K562 (cell line): ENCODE measurements around the gene TTYH2. TPM values are rescaled to one million over a fixed set of nuclear protein-coding genes. Genes with fewer than 3 reads are reported as not detected.

ENCODE experiments used
- ATAC-seq: fragments of 200-7000 bp; cut with Tn5 transposase; 3 replicates; pipeline ENCODE4 v1.9.1; 2020; ENCODE audit warnings: moderate library complexity
- BruUV-seq: library from RNA; stranded (reverse); fragments of 400-500 nt; replicated peaks from 2 replicates; lab custom pipeline; 2021; lab: Mats Ljungman, UMichigan
- CTCF ChIA-PET: fragments of 300-600 bp; formaldehyde crosslinking; extraction: SDS; loops from one replicate; lab custom pipeline; 2021; ENCODE audit warnings: low intra/inter-chr PET ratio; lab: Yijun Ruan, JAX
- POLR2A ChIA-PET: fragments of 300-600, 350-650 bp; sonication (Branson Sonifier 250); formaldehyde crosslinking; extraction: SDS; loops from one replicate; lab custom pipeline; 2021; ENCODE audit warnings: antibody characterized with exemption, inconsistent platforms; lab: Yijun Ruan, JAX
- DNase-seq, 4 experiments: peaks; one replicate each; pipeline versions ENCODE4 v3.0.0 to v3.0.0-alpha.2; 2011 to 2018; ENCODE audit warnings: low spot score in 3 of 4, mixed read lengths in 3 of 4; ENCODE audit errors: extremely low read depth in 1 of 4
- FAIRE-seq: peaks from 2 replicates; lab custom pipeline; 2011; peaks lifted over from hg19 to GRCh38; lab: Jason Lieb, UNC
- H2AFZ ChIP-seq: 2 replicates; pipeline ENCODE4 v1.6.0; 2011; ENCODE audit warnings: low read depth, low read length, control low read depth, inconsistent platforms
- H3K27ac ChIP-seq: fragments of 200-600 bp; 3 replicates; pipeline ENCODE4 v1.8.0; 2011; ENCODE audit warnings: low read depth, mild to moderate bottlenecking, control low read depth, inconsistent platforms, low read length, moderate library complexity, mixed read lengths; ENCODE audit errors: extremely low read depth
- H3K27me3 ChIP-seq, 2 experiments: fragments of 300-600 bp in 1 of 2; 2 replicates in 1 of 2; 3 replicates in 1 of 2; pipeline versions ENCODE4 v1.6.0 to v1.8.0; 2011; ENCODE audit warnings: inconsistent platforms in 2 of 2, low read length in 2 of 2, mild to moderate bottlenecking in 1 of 2, mixed read lengths in 1 of 2, moderate library complexity in 1 of 2; ENCODE audit not compliant: control insufficient read depth in 2 of 2, insufficient read depth in 2 of 2
- H3K36me3 ChIP-seq: fragments of 300-600 bp; 3 replicates; pipeline ENCODE4 v1.8.0; 2011; ENCODE audit warnings: mild to moderate bottlenecking, low read length, inconsistent platforms; ENCODE audit not compliant: control insufficient read depth, insufficient read depth
- H3K4me1 ChIP-seq, 2 experiments: fragments of 200-600 bp in 1 of 2; replicated peaks in 1 of 2; 2 replicates in 1 of 2; 3 replicates in 1 of 2; pipeline versions ENCODE4 v1.5.1 to v1.8.0; 2011; ENCODE audit warnings: inconsistent platforms in 2 of 2, low read length in 2 of 2, mild to moderate bottlenecking in 1 of 2, mixed read lengths in 1 of 2, moderate library complexity in 1 of 2; ENCODE audit not compliant: control insufficient read depth in 2 of 2, insufficient read depth in 2 of 2
- H3K4me2 ChIP-seq: 2 replicates; pipeline ENCODE4 v1.6.1; 2011; ENCODE audit warnings: low read length, control low read depth, inconsistent platforms, mixed read lengths; ENCODE audit not compliant: insufficient read depth
- H3K4me3 ChIP-seq: fragments of 200-600 bp; sonication (generic), shearing (Covaris generic); 2 replicates; pipeline ENCODE4 v1.5.1; 2016; ENCODE audit warnings: control low read depth, inconsistent platforms
- H3K79me2 ChIP-seq: fragments of 200-600 bp; 3 replicates; pipeline ENCODE4 v1.8.0; 2011; ENCODE audit warnings: low read length, inconsistent platforms; ENCODE audit not compliant: control insufficient read depth, insufficient read depth
- H3K9ac ChIP-seq, 2 experiments: 2 replicates each; pipeline versions ENCODE4 v1.6.0 to v1.6.1; 2011; ENCODE audit warnings: low read depth in 2 of 2, low read length in 2 of 2, control low read depth in 1 of 2, inconsistent platforms in 1 of 2, mild to moderate bottlenecking in 1 of 2, mixed read lengths in 1 of 2; ENCODE audit not compliant: insufficient read depth in 1 of 2
- H3K9me1 ChIP-seq: one replicate; pipeline ENCODE4 v1.6.0; 2011; ENCODE audit warnings: inconsistent platforms, mild to moderate bottlenecking, low read length, moderate library complexity; ENCODE audit not compliant: control insufficient read depth, insufficient read depth
- H3K9me3 ChIP-seq: replicated peaks from 2 replicates; pipeline ENCODE4 v1.5.1; 2011; ENCODE audit warnings: low read depth, low read length, inconsistent platforms; ENCODE audit not compliant: control insufficient read depth, insufficient read depth
- H4K20me1 ChIP-seq: replicated peaks from 2 replicates; pipeline ENCODE4 v1.6.1; 2011; ENCODE audit warnings: low read length, inconsistent platforms, mixed read lengths; ENCODE audit not compliant: control insufficient read depth, insufficient read depth
- CTCF ChIP-seq, 3 experiments: IDR thresholded peaks in 2 of 3; conservative IDR thresholded peaks in 1 of 3; 2 replicates each; pipeline ENCODE4 v1.5.1; 2011 to 2012; ENCODE audit warnings: low read length in 3 of 3, mild to moderate bottlenecking in 3 of 3, control low read depth in 2 of 3, improper control_type of control experiment in 1 of 3, inconsistent platforms in 1 of 3, low read depth in 1 of 3, mixed read lengths in 1 of 3, moderate library complexity in 1 of 3; ENCODE audit not compliant: insufficient read depth in 2 of 3
- KDM2B ChIP-seq: fragments of 250-450 bp; sonication (Bioruptor Pico); IDR thresholded peaks from 2 replicates; pipeline ENCODE4 v1.8.0; 2021; ENCODE audit warnings: mild to moderate bottlenecking, moderate library complexity
- VEZF1 ChIP-seq: fragments of 200-800 bp; sonication (Bioruptor generic); IDR thresholded peaks from 2 replicates; pipeline ENCODE4 v1.6.1; 2017; ENCODE audit warnings: missing genetic modification characterization, missing compliant biosample characterization
- ZBTB40 ChIP-seq, 2 experiments: fragments of 450-650 bp in 1 of 2; sonication (generic) in 1 of 2; formaldehyde crosslinking in 1 of 2; IDR thresholded peaks; 2 replicates each; pipeline versions ENCODE4 v1.7.1 to v1.9.0; 2016 to 2022; ENCODE audit warnings: inconsistent platforms in 1 of 2, mild to moderate bottlenecking in 1 of 2, missing genetic modification reagents in 1 of 2
- ZFP91 ChIP-seq: sonication (generic); formaldehyde crosslinking; IDR thresholded peaks from 2 replicates; pipeline ENCODE4 v1.8.0; 2022; ENCODE audit warnings: mild to moderate bottlenecking, missing genetic modification reagents
- ZNF282 ChIP-seq: sonication (generic); formaldehyde crosslinking; IDR thresholded peaks from 2 replicates; pipeline ENCODE4 v1.8.1; 2023; ENCODE audit warnings: missing genetic modification reagents
- WGBS: fragments of 100-300 bp; shearing (Covaris generic); methylation state at CpG from one replicate; pipeline ENCODE4 v1.1.6; 2016; ENCODE audit warnings: low coverage, mixed read lengths; ENCODE audit not compliant: insufficient coverage; ENCODE audit errors: missing lambda C conversion rate; 5-methylcytosine and 5-hydroxymethylcytosine counted together
- in situ Hi-C: fragments of 300-500 bp; cut with MboI; formaldehyde crosslinking; loops from 4 replicates; pipeline ENCODE4 v1.15.0; 2018; ENCODE audit warnings: inconsistent platforms, mixed read lengths
- intact Hi-C: fragments of 100-400 bp; cut with micrococcal nuclease; formaldehyde crosslinking; loops from 2 replicates; pipeline ENCODE4 v1.14.2; 2022
- polyA plus RNA-seq, 8 experiments: library from polyadenylated mRNA; depleted of rRNA in 4 of 8; stranded (reverse) in 5 of 8; unstranded in 3 of 8; fragments of >200 nt; fragmentation: Nextera tagmentation in 2 of 8; fragmentation: Illumina TruSeq in 1 of 8; extraction: Ambion mirVana in 2 of 8; extraction: Trizol in 1 of 8; gene quantifications; 2 replicates each; pipeline versions ENCODE4 v1.2.1 to v1.2.3, GENCODE V29; 2011 to 2014; ENCODE audit warnings: inconsistent platforms in 1 of 8, missing spikeins in 1 of 8
- total RNA-seq, 7 experiments: library from RNA; depleted of rRNA in 6 of 7; stranded (reverse); fragments of >200 nt in 6 of 7; fragmentation: Illumina TruSeq in 2 of 7; extraction: Trizol in 2 of 7; gene quantifications; 2 replicates each; pipeline versions ENCODE4 v1.2.1 to v1.2.3, GENCODE V29; 2011 to 2021; ENCODE audit warnings: low replicate concordance in 1 of 7

TTYH2 gene
- total and polyA plus RNA-seq, 9 of the 15 experiments (the other 6 are each of a cell fraction or from before 2014, with no cell fraction given): 0.03 to 2.0 (median 0.91) TPM

- no TSS peak for BruUV-seq
- Histone ChIP-seq H3K9me1 (no peaks in the 10 kb centered on the region), H3K4me1 (no peaks in the 10 kb centered on the region), H3K27me3 (peaks cover 4 to 48% of the 10 kb centered on the region in 2 experiments; a peak in 4 of 5 replicates), H3K9ac (no peak overlapping the region), H3K4me3 (no peak overlapping the region), H3K27ac (no peak overlapping the region), H3K79me2 (no peaks in the 10 kb centered on the region), H3K9me3 (no peaks in the 10 kb centered on the region), H4K20me1 (peaks cover 4% of the 10 kb centered on the region; the same call in 1 of the 2 replicates), H3K36me3 (no peaks in the 10 kb centered on the region), H3K4me2 (no peak overlapping the region), H2AFZ (no peak overlapping the region)
- FAIRE-seq: no peak
- 0% methylated on average over 4 of the region's 8 CpGs for WGBS
- CTCF ChIA-PET: no interaction called here
- DNase-seq: no peak
- POLR2A ChIA-PET: interaction anchor here (0.6 to 1.3 kb wide), 2 partner anchors 23 to 26 kb away, joined by 3 to 5 read pairs; partner anchors contain the start of gene RPL38
- intact Hi-C loops (no loop called here), in situ Hi-C loops (no loop called here)
- ATAC-seq: no peak
- TF ChIP-seq ZFP91 (CRISPR knock-in tag) (no peak), KDM2B (CRISPR knock-in tag) (no peak), VEZF1 (no peak), CTCF (IDR thresholded peaks at IDR 0.05 in 2 of 3, conservative IDR thresholded peaks at IDR 0.05 in 1 of 3; ENCODE audit: insufficient read depth in 2 of 3, low read depth in 1 of 3, low read length in 3 of 3) (no peak), ZNF282 (CRISPR knock-in tag) (no peak), ZBTB40 (IDR thresholded peaks at IDR 0.05) (no peak), ZBTB40 (CRISPR knock-in tag; IDR thresholded peaks at IDR 0.05) (no peak)
These were observed 33.0 kb upstream of the TTYH2 start for GRCh38 chr17:74180336-74180735.
